ENCODE results near the gene SCOC.

- TF ChIP-seq, protein P1, sequence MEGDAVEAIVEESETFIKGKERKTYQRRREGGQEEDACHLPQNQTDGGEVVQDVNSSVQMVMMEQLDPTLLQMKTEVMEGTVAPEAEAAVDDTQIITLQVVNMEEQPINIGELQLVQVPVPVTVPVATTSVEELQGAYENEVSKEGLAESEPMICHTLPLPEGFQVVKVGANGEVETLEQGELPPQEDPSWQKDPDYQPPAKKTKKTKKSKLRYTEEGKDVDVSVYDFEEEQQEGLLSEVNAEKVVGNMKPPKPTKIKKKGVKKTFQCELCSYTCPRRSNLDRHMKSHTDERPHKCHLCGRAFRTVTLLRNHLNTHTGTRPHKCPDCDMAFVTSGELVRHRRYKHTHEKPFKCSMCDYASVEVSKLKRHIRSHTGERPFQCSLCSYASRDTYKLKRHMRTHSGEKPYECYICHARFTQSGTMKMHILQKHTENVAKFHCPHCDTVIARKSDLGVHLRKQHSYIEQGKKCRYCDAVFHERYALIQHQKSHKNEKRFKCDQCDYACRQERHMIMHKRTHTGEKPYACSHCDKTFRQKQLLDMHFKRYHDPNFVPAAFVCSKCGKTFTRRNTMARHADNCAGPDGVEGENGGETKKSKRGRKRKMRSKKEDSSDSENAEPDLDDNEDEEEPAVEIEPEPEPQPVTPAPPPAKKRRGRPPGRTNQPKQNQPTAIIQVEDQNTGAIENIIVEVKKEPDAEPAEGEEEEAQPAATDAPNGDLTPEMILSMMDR (conservative IDR thresholded peaks at IDR 0.05) = no peak
- no peak for TF ChIP-seq ZFX (IDR thresholded peaks at IDR 0.05)
Measured at GRCh38 chr4:140388015-140388414, 14.6 kb downstream of the SCOC start.

Measured in C4-2B (cell line).